Measurements from ENCODE around the gene HOXB3.

GRCh38 chr17:48564188-48565021 lies 25.6 kb downstream of the HOXB3 start:
- TF ChIP-seq ZFP30 (CRISPR knock-in tag; IDR thresholded peaks at IDR 0.05) (no peak), PATZ1 (CRISPR knock-in tag; IDR thresholded peaks at IDR 0.05; ENCODE audit: borderline replicate concordance) (no peak), RARB (CRISPR knock-in tag; IDR thresholded peaks at IDR 0.05) (no peak), SNAI2 (CRISPR knock-in tag; IDR thresholded peaks at IDR 0.05) (no peak)

Data from SK-N-SH treated with all-trans-retinoic acid at 6 μM for 48 hours (cell line).